ENCODE measurements around the gene DOK3.

The DOK3 gene

GRCh38 chr5:177475563-177476427, 33.8 kb downstream of the DOK3 start:
- TF ChIP-seq, protein P1, sequence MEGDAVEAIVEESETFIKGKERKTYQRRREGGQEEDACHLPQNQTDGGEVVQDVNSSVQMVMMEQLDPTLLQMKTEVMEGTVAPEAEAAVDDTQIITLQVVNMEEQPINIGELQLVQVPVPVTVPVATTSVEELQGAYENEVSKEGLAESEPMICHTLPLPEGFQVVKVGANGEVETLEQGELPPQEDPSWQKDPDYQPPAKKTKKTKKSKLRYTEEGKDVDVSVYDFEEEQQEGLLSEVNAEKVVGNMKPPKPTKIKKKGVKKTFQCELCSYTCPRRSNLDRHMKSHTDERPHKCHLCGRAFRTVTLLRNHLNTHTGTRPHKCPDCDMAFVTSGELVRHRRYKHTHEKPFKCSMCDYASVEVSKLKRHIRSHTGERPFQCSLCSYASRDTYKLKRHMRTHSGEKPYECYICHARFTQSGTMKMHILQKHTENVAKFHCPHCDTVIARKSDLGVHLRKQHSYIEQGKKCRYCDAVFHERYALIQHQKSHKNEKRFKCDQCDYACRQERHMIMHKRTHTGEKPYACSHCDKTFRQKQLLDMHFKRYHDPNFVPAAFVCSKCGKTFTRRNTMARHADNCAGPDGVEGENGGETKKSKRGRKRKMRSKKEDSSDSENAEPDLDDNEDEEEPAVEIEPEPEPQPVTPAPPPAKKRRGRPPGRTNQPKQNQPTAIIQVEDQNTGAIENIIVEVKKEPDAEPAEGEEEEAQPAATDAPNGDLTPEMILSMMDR (IDR thresholded peaks at IDR 0.05; ENCODE audit: low read depth, low read length, missing control alignments): no peak
- H3K4me3 ChIP-seq (replicated peaks; ENCODE audit: low read depth, low read length): no peak overlapping the region
- DNase-seq (ENCODE audit: extremely low read depth, low read depth): no peak

GRCh38 chr5:177474846-177475562, 34.6 kb downstream of the DOK3 start:
- TF ChIP-seq, protein P1 (IDR thresholded peaks at IDR 0.05; ENCODE audit: low read depth, low read length, missing control alignments): no peak
- no peak for DNase-seq (ENCODE audit: extremely low read depth, low read depth)

GRCh38 chr5:177474002-177474476, 35.6 kb downstream of the DOK3 start:
- H3K4me3 ChIP-seq (replicated peaks; ENCODE audit: low read depth, low read length): no peak overlapping the region
- TF ChIP-seq, protein P1 (IDR thresholded peaks at IDR 0.05; ENCODE audit: low read depth, low read length, missing control alignments): no peak

More at GRCh38 chr5:177474846-177475562, 34.6 kb downstream of the DOK3 start:
- no peak overlapping the region for H3K4me3 ChIP-seq (replicated peaks; ENCODE audit: low read depth, low read length)

GRCh38 chr5:177473443-177474001, 36.1 kb downstream of the DOK3 start, which contains the start of gene DBN1:
Gene DBN1, minus strand, starts transcription at chr5:177473634. Its CDS starts 113 bp downstream, at chr5:177473521.
- H3K4me3 ChIP-seq (replicated peaks; ENCODE audit: low read depth, low read length): peak within 1 kb of the TSS; percentile 82
- no peak for DNase-seq (ENCODE audit: extremely low read depth, low read depth)
- TF ChIP-seq, protein P1 (IDR thresholded peaks at IDR 0.05; ENCODE audit: low read depth, low read length, missing control alignments): no peak

More at GRCh38 chr5:177474002-177474476, 35.6 kb downstream of the DOK3 start:
- DNase-seq (ENCODE audit: extremely low read depth, low read depth): no peak

GRCh38 chr5:177472460-177473442, 36.9 kb downstream of the DOK3 start:
- DNase-seq (ENCODE audit: extremely low read depth, low read depth): no peak

More at GRCh38 chr5:177472460-177473442, 36.9 kb downstream of the DOK3 start:
- TF ChIP-seq, protein P1 (IDR thresholded peaks at IDR 0.05; ENCODE audit: low read depth, low read length, missing control alignments): no peak
- H3K4me3 ChIP-seq (replicated peaks; ENCODE audit: low read depth, low read length): peak overlapping the region; percentile 82

Measured in HFF-Myc (cell line).